Activated T-cell treated with anti-CD3 and anti-CD28 coated beads, Interleukin-2, amount 50 U/mL, for 1 hour (primary cell): ENCODE measurements around the gene SPANXN5.
"Not testable (repeated sequence)": the region's sequence is repeated elsewhere in the genome, so short reads cannot be mapped to it uniquely, and the experiment has no call there.

Experiments
- DNase-seq: peaks from one replicate; pipeline ENCODE4 v3.0.0-alpha.2; 2020

SPANXN5 gene, protein sequence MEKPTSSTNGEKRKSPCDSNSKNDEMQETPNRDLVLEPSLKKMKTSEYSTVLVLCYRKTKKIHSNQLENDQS

DNA sequence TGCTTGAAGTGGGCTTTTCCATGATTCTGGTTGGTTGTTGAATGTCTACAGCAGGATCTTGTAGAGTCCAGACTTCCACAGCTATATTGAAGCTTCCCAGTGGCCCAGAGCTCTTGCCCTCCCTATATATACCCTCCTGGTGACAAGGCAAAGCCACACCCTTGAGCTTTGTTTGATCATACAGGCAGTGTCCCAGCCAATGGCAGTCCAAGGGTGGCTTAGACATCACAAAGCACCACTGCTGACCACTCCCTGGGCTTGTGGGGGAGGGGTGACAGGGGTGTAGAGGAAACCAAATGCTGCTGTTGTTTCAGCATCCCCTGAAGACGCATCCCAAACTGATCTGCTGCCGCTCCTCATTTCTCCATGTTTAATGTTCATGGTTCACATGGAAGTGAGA lies at the start of gene SPANXN5:
Gene SPANXN5, minus strand, starts transcription at position 101 of the 400 bp plus-strand sequence. Its CDS starts 79 bp downstream, at position 22.
- DNase-seq = not testable (repeated sequence)

DNA sequence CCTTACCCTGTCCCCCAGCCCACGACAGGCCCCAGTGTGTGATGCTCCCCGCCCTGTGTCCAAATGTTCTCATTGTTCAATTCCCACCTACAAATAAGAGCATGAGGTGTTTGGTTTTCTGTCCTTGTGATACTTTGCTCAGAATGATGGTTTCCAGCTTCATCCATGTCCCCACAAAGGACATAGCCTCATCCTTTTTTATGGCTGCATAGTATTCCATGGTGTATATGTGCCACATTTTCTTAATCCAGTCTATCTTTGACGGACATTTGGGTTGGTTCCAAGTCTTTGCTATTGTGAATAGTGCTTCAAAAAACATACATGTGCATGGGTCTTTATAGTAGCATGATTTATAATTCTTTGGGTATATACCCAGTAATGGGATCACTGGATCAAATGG lies 46.4 kb upstream of the SPANXN5 start:
- DNase-seq = not testable (repeated sequence)

GRCh38 chrX:52839137-52839536 lies 41.9 kb upstream of the SPANXN5 start:
- DNase-seq = no peak

DNA sequence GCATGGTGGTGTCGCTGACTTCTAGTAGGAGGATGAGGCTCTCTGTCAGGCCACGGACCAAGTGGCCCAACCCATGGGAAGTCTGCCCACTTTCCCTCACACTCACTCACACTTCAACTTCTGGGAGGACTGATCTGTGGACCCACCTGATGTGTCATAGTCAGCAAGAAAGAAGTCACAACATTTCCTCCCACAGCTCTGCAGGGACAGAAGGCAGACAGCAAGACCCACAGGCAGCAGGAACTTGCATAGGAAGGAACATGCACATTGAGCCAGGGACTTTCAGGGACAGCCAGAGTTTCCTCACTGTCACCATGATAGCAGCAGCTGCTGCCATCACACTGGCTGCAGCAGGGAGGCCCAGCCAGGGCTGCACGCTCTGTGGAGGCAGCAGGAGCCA lies 33.3 kb upstream of the SPANXN5 start:
- DNase-seq = no peak

DNA sequence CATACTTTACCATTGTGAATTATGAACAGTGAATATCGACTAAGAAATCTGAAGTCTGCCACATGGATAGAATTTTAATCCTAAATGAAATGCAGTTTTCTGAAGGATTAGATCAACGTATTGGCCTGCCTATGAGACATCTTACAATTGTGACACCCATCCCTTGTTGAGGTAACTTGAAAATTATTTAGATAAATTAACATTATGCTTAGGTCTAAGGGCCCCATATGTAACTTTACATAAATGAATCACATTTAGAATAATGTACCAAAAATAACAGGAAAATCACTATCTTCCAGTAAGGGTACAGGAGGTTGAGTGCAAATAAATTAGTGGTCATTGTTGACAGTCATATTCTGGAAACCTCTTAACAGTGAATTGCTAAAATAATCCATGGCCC lies 27.4 kb upstream of the SPANXN5 start:
- no peak for DNase-seq

GRCh38 chrX:52821079-52821760 lies 24.0 kb upstream of the SPANXN5 start:
- DNase-seq = no peak

- DNase-seq = no peak
Observed at GRCh38 chrX:52819788-52820187, 22.6 kb upstream of the SPANXN5 start.

GRCh38 chrX:52811065-52811625 lies 13.9 kb upstream of the SPANXN5 start, which contains the start of gene XAGE5:
Gene XAGE5, plus strand, starts transcription at chrX:52811287. Its CDS starts 1,280 bp downstream, at chrX:52812567.
- no peak for DNase-seq

- DNase-seq = not testable (repeated sequence)
Observed at GRCh38 chrX:52804876-52805275, 7.6 kb upstream of the SPANXN5 start.

DNA sequence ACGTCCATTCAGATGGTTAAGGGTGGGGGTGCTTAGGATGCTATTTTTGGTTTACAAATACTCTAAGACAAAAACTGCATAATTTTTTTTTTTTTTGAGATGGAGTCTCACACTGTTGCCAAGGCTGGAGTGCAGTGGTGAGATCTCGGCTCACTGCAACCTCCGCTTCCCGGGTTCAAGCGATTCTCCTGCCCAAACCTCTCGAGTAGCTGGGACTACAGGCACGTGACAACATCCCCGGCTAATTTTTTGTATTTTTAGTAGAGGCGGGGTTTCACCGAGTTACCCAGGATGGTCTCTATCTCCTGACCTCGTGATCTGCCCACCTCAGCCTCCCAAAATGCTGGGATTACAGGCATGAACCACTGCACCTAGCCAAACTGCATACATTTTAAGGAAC lies 23.7 kb downstream of the SPANXN5 start:
- not testable (repeated sequence) for DNase-seq

DNA sequence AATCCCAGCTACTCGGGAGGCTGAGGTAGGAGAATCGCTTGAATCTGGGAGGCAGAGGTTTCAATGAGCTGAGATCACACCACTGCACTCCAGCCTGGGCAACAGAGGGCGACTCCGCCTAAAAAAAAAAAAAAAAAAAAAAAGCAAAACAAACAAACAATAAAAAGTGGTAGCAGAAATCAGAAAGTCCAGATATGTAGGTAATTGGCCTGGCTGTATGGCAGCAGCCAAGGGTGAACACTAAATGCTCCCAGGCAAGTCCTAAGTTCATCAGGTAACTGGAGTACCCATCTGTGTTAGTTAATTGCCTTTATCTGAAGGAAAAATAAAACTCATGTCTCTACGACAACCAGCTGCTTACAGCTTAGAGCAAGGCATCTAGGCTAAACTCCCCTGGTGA lies 31.2 kb downstream of the SPANXN5 start:
- DNase-seq = not testable (repeated sequence)

DNA sequence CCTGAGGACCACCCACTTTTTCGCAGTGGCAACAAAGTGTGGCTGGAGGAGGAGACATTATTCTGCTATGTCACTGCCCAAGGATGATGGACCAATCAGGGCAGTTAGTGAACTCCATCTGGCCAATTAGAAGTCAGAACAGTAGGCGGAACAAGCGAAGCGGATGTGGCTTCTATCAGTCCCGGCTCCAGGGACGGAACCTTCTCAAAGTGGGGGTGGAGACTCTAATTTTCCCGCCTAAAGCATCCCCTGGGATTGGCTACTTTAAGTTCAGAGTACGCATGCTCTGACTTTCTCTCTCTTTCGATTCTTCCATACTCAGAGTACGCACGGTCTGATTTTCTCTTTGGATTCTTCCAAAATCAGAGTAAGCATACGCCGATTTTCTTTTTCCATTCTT lies 46.3 kb downstream of the SPANXN5 start, which contains the start of gene SSX2B:
Gene SSX2B, plus strand, starts transcription at position 301 of the 400 bp plus-strand sequence. CDS start 1,429 bp downstream, outside the sequence.
- not testable (repeated sequence) for DNase-seq
